Measurements from ENCODE around the gene MAGOH.
"Not testable (repeated sequence)": the region's sequence is repeated elsewhere in the genome, so short reads cannot be mapped to it uniquely, and the experiment has no call there.

MAGOH gene

DNA sequence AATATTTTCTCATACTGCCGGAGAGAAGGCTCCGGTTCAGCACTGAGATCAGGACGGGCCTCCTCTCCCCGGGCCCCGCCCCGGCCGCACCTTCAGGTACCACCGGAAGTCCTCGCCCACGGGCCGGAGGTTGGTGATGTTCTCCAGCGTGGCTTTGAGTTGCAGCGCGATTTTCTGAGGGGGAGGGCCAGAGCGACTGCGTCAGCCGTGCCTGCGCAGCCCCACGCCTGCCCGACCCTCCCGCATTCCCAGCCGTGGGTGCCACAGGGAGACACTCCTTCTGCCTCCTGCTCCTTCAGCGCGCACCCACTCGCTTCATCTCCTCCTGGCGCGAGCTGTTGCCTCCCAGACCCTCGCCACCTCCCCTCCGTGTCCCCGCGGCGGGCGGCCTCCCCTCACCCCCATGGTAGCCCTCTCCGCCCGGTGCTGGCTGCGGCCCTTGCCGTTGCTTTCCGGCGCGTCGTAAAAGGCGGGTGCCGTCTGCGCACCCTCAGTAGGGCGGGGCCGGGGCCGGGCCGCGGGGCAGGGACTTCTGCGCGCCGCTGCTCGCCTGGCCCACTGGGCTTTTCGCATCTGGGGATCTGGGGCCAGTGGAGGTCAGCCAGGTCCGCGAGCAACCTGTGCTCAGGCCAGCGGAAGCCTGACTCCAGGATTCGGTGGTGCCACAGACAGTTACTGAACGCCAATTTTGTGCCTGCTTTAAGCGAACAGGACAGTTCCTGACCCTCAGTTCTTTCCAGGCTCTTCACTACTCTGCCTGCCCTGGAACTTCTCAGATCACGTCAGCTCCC lies 18.0 kb downstream of the MAGOH start, which contains the start of gene CZIB:
CZIB (minus strand) TSS at position 464 of the 791 bp plus-strand sequence; CDS start at position 405, 59 bp downstream.
- DNase-seq (ENCODE audit: low read depth in 3 of 3): peak; percentile 89 to 98 (median 94)

GRCh38 chr1:53219711-53220110 lies 18.6 kb downstream of the MAGOH start:
- DNase-seq (ENCODE audit: low read depth in 3 of 3): no peak

- no peak for DNase-seq (ENCODE audit: low read depth in 3 of 3)
These were observed 20.1 kb downstream of the MAGOH start for GRCh38 chr1:53218201-53218600.

- no peak for DNase-seq (ENCODE audit: low read depth in 3 of 3)
These were observed 23.9 kb downstream of the MAGOH start for GRCh38 chr1:53214376-53214940.

DNA sequence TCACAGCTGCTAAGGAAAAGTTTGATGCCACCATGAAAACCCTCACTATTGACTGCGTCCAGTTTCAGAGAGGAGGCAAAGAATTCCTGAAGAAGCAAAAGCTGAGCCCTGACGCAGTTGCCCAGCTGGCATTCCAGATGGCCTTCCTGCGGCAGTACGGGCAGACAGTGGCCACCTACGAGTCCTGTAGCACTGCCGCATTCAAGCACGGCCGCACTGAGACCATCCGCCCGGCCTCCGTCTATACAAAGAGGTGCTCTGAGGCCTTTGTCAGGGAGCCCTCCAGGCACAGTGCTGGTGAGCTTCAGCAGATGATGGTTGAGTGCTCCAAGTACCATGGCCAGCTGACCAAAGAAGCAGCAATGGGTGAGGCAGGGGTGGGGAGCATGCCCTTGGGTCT lies 27.4 kb downstream of the MAGOH start:
- no peak for DNase-seq (ENCODE audit: low read depth in 3 of 3)

DNA sequence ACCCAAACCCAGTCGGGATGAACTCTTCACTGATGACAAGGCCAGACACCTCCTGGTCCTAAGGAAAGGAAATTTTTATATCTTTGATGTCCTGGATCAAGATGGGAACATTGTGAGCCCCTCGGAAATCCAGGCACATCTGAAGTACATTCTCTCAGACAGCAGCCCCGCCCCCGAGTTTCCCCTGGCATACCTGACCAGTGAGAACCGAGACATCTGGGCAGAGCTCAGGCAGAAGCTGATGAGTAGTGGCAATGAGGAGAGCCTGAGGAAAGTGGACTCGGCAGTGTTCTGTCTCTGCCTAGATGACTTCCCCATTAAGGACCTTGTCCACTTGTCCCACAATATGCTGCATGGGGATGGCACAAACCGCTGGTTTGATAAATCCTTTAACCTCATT lies 28.0 kb downstream of the MAGOH start:
- no peak for DNase-seq (ENCODE audit: low read depth in 3 of 3)

- no peak for DNase-seq (ENCODE audit: low read depth in 3 of 3)
These were observed 30.6 kb downstream of the MAGOH start for GRCh38 chr1:53207726-53208125.

GRCh38 chr1:53206735-53207379 lies 31.5 kb downstream of the MAGOH start:
- DNase-seq (ENCODE audit: low read depth in 3 of 3): no peak

GRCh38 chr1:53206083-53206685 lies 32.1 kb downstream of the MAGOH start:
- not testable (repeated sequence) for DNase-seq (ENCODE audit: low read depth in 3 of 3)

- not testable (repeated sequence) for DNase-seq (ENCODE audit: low read depth in 3 of 3)
These were observed 32.8 kb downstream of the MAGOH start for GRCh38 chr1:53205496-53205895.

GRCh38 chr1:53203466-53203865 lies 34.9 kb downstream of the MAGOH start:
- DNase-seq (ENCODE audit: low read depth in 3 of 3): no peak

DNA sequence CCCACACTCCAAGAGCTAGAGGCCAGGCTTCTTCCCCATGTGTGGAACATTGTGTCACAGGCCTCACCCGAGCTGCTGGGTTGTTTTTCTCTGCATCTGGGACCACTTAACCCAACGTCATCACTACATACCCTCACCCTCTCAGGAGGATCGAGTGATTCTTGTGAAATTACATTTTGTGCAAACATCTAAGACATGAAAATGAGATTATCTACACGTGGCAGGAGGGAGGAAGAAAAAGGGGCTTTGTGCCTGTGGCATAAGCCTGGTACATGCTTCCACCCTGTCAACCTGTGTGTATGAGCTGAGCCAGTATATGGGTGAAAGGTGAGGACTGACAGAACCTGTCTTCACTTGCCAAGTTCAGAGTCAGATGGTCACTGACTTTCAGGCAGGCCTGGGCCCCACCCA lies 40.1 kb downstream of the MAGOH start:
- no peak for DNase-seq (ENCODE audit: low read depth in 3 of 3)

- no peak for DNase-seq (ENCODE audit: low read depth in 3 of 3)
These were observed 40.8 kb downstream of the MAGOH start for GRCh38 chr1:53197291-53198200.

DNA sequence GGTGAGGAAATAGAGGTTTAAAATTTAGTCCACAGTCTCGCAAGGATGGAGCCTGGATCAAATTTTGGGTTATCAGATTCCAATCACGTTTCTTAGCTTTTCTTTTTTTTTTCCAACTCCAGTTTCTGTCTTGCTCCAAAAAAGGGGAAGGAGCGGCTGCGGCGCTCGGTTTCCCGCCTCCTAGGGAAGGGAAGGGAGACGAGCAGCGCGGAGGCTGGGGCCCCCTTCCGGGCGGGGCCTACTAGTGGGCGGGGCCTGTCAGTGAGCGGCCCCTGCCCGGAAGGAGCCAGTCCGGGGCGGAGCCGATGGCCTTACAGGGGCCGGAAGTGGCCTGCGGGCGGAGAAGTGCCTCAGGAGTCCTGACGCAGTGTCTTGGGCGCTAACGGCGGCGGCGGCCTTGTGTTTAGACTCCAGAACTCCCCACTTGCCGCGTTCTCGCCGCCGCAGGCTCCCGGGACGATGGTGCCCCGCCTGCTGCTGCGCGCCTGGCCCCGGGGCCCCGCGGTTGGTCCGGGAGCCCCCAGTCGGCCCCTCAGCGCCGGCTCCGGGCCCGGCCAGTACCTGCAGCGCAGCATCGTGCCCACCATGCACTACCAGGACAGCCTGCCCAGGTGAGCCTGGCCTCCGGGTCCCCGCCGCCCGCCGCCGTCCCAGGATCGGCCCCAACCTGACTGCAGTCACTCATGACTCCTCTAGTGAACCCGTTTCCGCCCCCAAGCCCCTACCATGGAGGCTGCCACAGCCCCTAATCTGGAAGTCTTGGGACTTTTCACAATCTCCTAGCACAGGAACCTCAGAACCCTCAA lies 41.6 kb downstream of the MAGOH start, which contains the start of gene CPT2:
CPT2 (plus strand) TSS at position 340 of the 806 bp plus-strand sequence; CDS start at position 460, 120 bp downstream.
- peak; percentile 78 to 93 (median 87) for DNase-seq (ENCODE audit: low read depth in 3 of 3)

GRCh38 chr1:53196017-53196484 lies 42.3 kb downstream of the MAGOH start:
- no peak for DNase-seq (ENCODE audit: low read depth in 3 of 3)

DNA sequence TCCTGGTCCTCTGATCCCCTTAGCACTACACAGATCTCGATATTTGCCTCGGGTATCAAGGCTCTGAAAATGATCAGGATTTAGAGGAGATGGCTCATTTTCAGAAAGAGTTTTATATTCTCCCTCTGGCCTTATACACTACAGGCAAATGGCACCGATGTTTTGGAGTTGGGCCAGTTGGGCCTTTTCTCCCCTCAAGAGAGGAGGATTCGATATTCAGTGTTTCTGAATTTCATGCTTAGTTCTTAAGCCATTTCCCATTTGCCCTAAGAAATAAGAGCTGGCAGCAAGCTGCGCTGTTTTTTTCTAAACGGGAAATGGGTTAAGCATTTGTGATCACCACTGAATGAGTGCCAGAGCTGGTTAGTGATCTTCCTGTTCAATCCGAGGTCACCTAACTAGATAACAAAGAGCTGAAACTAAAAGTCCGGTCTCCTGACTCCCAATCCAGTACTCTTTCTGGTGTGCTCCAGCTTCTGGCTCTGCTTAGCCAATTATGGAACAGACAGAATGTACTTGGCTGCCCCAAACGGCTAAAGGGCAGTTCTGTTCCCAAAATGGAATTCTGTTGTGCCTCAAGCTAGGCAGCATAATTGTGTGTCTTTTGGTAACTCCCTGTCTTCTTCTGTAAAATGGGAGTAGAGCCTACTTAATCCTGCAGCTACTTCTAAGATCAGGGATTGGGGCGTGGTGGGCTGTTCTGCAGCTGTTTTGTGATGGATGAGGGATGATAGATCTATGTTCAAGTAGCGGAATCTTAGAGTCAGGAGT lies 42.9 kb downstream of the MAGOH start:
- no peak for DNase-seq (ENCODE audit: low read depth in 3 of 3)

DNA sequence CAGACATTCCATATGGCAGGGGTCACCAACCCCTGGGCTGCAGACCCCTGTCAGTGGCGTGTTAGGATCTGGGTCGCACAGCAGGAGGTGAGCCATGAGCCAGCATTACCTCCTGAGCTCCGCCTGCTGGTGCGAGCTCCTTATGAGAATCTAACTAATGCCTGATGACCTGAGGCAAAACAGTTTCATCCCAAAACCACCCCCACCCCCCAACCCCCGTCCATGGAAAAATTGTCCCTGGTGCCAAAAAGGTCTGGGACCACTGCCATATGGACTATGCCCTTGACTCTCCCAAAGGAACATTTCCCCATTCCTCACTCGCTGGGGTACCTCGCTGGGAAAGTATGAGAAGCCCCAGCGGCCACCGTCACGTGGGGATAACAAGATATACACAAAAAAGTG lies 48.1 kb downstream of the MAGOH start:
- no peak for DNase-seq (ENCODE audit: low read depth in 3 of 3)

DNA sequence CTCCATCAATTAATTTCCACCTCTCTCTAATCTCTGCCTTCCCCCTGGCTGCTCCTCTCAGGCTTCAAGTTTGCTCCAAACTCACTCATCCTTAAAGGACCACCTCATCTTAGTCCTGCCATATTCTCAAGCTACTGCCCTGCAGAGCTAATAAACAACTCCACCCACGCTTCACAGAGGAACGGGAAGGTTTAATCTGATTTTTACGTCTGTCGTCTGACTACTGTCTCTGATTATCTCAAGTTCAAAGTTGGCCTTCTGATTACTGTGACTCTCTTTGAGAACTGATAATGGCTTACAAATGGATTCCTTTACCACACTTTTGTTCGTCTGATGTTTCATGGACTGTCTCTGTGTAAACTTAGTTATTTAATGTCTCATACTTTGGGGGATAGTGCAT lies 49.3 kb downstream of the MAGOH start:
- no peak for DNase-seq (ENCODE audit: low read depth in 3 of 3)

- no peak for DNase-seq (ENCODE audit: low read depth in 3 of 3)
These were observed 50.2 kb downstream of the MAGOH start for GRCh38 chr1:53188099-53188498.
